HEK293 (cell line): ENCODE data around the gene GYG1.

Source experiments
- CTCF ChIA-PET: fragments of 350-600 bp; formaldehyde crosslinking; extraction: SDS; loops from one replicate; lab custom pipeline; 2021; ENCODE audit warnings: antibody characterized with exemption; lab: Yijun Ruan, JAX
- POLR2A ChIA-PET: fragments of 300-600 bp; formaldehyde crosslinking; extraction: SDS; loops from one replicate; lab custom pipeline; 2020; ENCODE audit warnings: antibody characterized with exemption, inconsistent platforms; lab: Yijun Ruan, JAX
- H3K27ac ChIP-seq: fragments of 200-500 bp; sonication (Bioruptor generic); 2 replicates; pipeline ENCODE4 v1.5.1; 2014; ENCODE audit warnings: low read depth, low read length, control low read depth, inconsistent platforms; ENCODE audit errors: extremely low read depth
- H3K36me3 ChIP-seq, 2 experiments: fragments of 200-500 bp in 1 of 2; sonication (Bioruptor generic) in 1 of 2; 1 replicate in 1 of 2; 2 replicates in 1 of 2; pipeline ENCODE4 v1.5.1; 2014 to 2017; ENCODE audit warnings: inconsistent platforms in 2 of 2, low read length in 2 of 2; ENCODE audit not compliant: control insufficient read depth in 2 of 2, insufficient read depth in 1 of 2
- H3K4me1 ChIP-seq: fragments of 200-500 bp; sonication (Bioruptor generic); 2 replicates; pipeline ENCODE4 v1.5.1; 2014; ENCODE audit warnings: mild to moderate bottlenecking, low read length, inconsistent platforms; ENCODE audit not compliant: control insufficient read depth, insufficient read depth
- H3K4me3 ChIP-seq: 2 replicates; pipeline ENCODE4 v1.5.1; 2011; ENCODE audit warnings: low read depth, mild to moderate bottlenecking, control low read depth, low read length, moderate library complexity
- H3K9me3 ChIP-seq: fragments of 200-500 bp; sonication (Bioruptor generic); 2 replicates; pipeline ENCODE4 v1.5.1; 2014; ENCODE audit warnings: low read depth, low read length, inconsistent platforms; ENCODE audit not compliant: control insufficient read depth, insufficient read depth
- ZBTB17 ChIP-seq: fragments of 450-650 bp; formaldehyde crosslinking; IDR thresholded peaks from 2 replicates; pipeline ENCODE4 v1.5.1; 2016; ENCODE audit warnings: missing biosample characterization, missing genetic modification characterization
- ZNF2 ChIP-seq: fragments of 450-650 bp; formaldehyde crosslinking; IDR thresholded peaks from 2 replicates; pipeline ENCODE4 v1.5.1; 2016; ENCODE audit warnings: missing biosample characterization, missing genetic modification characterization
- ZNF24 ChIP-seq: fragments of 450-650 bp; formaldehyde crosslinking; IDR thresholded peaks from 2 replicates; pipeline ENCODE4 v1.5.1; 2016; ENCODE audit warnings: missing biosample characterization, missing genetic modification characterization
- ZNF560 ChIP-seq: fragments of 450-650 bp; formaldehyde crosslinking; IDR thresholded peaks from 2 replicates; pipeline ENCODE4 v1.5.1; 2017; ENCODE audit warnings: missing biosample characterization, missing genetic modification characterization, borderline replicate concordance
- ZNF621 ChIP-seq: fragments of 450-650 bp; formaldehyde crosslinking; IDR thresholded peaks from 2 replicates; pipeline ENCODE4 v1.5.1; 2017; ENCODE audit warnings: missing biosample characterization, missing genetic modification characterization
- ZNF701 ChIP-seq: fragments of 450-650 bp; formaldehyde crosslinking; IDR thresholded peaks from 2 replicates; pipeline ENCODE4 v1.5.1; 2016; ENCODE audit warnings: missing biosample characterization, missing genetic modification characterization
- ZNF830 ChIP-seq: fragments of 450-650 bp; IDR thresholded peaks from 2 replicates; pipeline ENCODE4 v1.5.0; 2018; ENCODE audit warnings: missing biosample characterization, missing genetic modification characterization, low read depth, mild to moderate bottlenecking, moderate library complexity
- ZSCAN5A ChIP-seq: fragments of 450-650 bp; formaldehyde crosslinking; IDR thresholded peaks from 2 replicates; pipeline ENCODE4 v1.5.1; 2016; ENCODE audit warnings: missing biosample characterization, missing genetic modification characterization
- TF ChIP-seq, protein P1 (sequence below): fragments of 450-650 bp; formaldehyde crosslinking; IDR thresholded peaks from 2 replicates; pipeline ENCODE4 v1.5.1; 2016; ENCODE audit warnings: missing biosample characterization, missing genetic modification characterization

GYG1 gene

DNA sequence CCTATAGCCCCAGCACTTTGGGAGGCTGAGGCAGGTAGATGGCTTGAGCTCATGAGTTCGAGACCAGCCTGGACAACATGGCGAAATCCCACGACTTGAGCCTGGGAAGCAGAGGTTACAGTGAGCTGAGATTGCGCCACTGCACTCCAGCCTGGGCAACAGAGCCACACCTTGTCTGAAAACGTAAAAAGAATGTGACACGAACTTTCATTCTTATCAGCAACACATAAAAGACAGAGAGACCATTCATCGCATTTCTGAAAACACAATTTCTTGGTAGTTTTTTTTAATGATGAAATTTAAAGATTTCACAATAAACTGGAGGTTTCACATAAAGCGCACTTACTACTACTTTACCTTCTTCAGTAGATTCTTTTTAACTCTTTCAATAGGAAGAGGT is 76.5 kb downstream of the GYG1 start:
- no peaks in the 10 kb centered on the region for H3K9me3 ChIP-seq
- H3K27ac ChIP-seq: no peak overlapping the region
- peaks cover 28 to 76% of the 10 kb centered on the region in 2 experiments for H3K36me3 ChIP-seq
- no peaks in the 10 kb centered on the region for H3K4me1 ChIP-seq
- CTCF ChIA-PET: interaction anchor here (0.6 kb wide), 1 partner anchor 118 kb away, joined by 3 read pairs; no protein-coding TSS in a partner anchor
- POLR2A ChIA-PET: no interaction called here
- TF ChIP-seq ZSCAN5A (tag by site-specific recombination): no peak
- no peak for TF ChIP-seq ZBTB17 (tag by site-specific recombination)
- TF ChIP-seq, protein P1, sequence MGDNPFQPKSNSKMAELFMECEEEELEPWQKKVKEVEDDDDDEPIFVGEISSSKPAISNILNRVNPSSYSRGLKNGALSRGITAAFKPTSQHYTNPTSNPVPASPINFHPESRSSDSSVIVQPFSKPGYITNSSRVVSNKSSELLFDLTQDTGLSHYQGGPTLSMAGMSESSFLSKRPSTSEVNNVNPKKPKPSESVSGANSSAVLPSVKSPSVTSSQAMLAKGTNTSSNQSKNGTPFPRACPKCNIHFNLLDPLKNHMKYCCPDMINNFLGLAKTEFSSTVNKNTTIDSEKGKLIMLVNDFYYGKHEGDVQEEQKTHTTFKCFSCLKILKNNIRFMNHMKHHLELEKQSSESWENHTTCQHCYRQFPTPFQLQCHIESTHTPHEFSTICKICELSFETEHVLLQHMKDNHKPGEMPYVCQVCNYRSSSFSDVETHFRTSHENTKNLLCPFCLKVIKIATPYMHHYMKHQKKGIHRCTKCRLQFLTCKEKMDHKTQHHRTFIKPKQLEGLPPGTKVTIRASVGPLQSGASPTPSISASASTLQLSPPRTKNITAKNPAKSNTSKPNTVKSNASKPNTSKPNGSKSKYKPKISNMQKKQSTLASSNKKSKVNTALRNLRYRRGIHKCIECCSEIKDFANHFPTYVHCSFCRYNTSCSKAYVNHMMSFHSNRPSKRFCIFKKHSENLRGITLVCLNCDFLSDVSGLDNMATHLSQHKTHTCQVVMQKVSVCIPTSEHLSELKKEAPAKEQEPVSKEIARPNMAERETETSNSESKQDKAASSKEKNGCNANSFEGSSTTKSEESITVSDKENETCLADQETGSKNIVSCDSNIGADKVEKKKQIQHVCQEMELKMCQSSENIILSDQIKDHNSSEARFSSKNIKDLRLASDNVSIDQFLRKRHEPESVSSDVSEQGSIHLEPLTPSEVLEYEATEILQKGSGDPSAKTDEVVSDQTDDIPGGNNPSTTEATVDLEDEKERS: no peak
- no peak for TF ChIP-seq ZNF621 (tag by site-specific recombination)
- no peak for TF ChIP-seq ZNF830 (tag by site-specific recombination)
- no peak for TF ChIP-seq ZNF24
- no peak for TF ChIP-seq ZNF560 (tag by site-specific recombination)
- no peak for TF ChIP-seq ZNF2 (tag by site-specific recombination)
- TF ChIP-seq ZNF701 (tag by site-specific recombination): no peak
- H3K4me3 ChIP-seq: no peak overlapping the region
